ENCODE results near the gene NEURL3. TPM values are rescaled to one million over a fixed set of nuclear protein-coding genes. Genes with fewer than 3 reads are reported as not detected.

NEURL3 gene
- total and polyA plus RNA-seq, 2 donors (not counting 1 experiment from before 2014, with no cell fraction given): not detected

- Histone ChIP-seq H3K27me3 (replicated peaks in 1 of 4; ENCODE audit: control extremely low read depth in 1 of 4, control insufficient read depth in 3 of 4, insufficient read depth in 4 of 4, low read length in 3 of 4) (no peaks in the 10 kb centered on the region), H4K20me1 (ENCODE audit: control insufficient read depth, insufficient read depth, low read length, poor library complexity, severe bottlenecking) (no peaks in the 10 kb centered on the region), H2AFZ (ENCODE audit: insufficient read depth, low read depth, low read length, poor library complexity, severe bottlenecking) (no peak overlapping the region), H3K4me2 (replicated peaks; ENCODE audit: low read depth, low read length, poor library complexity, severe bottlenecking) (no peak overlapping the region), H3K27ac (ENCODE audit: low read length in 2 of 2) (no peak overlapping the region), H3K4me1 (ENCODE audit: control insufficient read depth in 2 of 2, insufficient read depth in 2 of 2, low read length in 2 of 2) (peaks cover 0 to under 1% of the 10 kb centered on the region in 2 donors), H3K79me2 (ENCODE audit: control insufficient read depth, insufficient read depth, low read length) (no peaks in the 10 kb centered on the region), H3K9me3 (ENCODE audit: control extremely low read depth in 1 of 3, control insufficient read depth in 2 of 3, insufficient read depth in 1 of 3, low read length in 2 of 3) (peaks cover 0 to 17% (median 9%) of the 10 kb centered on the region in 3 donors), H3K9ac (ENCODE audit: low read length) (no peak overlapping the region), H3K36me3 (replicated peaks in 1 of 2; ENCODE audit: control extremely low read depth in 1 of 2, control insufficient read depth in 1 of 2, extremely low read depth in 1 of 2, insufficient read depth in 2 of 2, low read length in 1 of 2) (no peaks in the 10 kb centered on the region), H3K4me3 (ENCODE audit: control extremely low read depth in 1 of 5, extremely low read depth in 1 of 5, insufficient read depth in 1 of 5, low read depth in 2 of 5, low read length in 4 of 5) (no peak overlapping the region)
- 100% methylated on average over 1 of the region's 1 CpG for WGBS (ENCODE audit: insufficient coverage)
- intact Hi-C loops (cut with micrococcal nuclease): no loop called here
- Mint-ChIP-seq H3K4me1 (peaks cover 2% of the 10 kb centered on the region), H3K9me3 (ENCODE audit: insufficient read depth) (peaks cover 9% of the 10 kb centered on the region), H3K4me3 (no peak overlapping the region), H3K27ac (no peak overlapping the region), H3K27me3 (no peaks in the 10 kb centered on the region)
- ATAC-seq (ENCODE audit: low read depth) (no peak), DNase-seq (no peak)
- ChIA-PET CTCF (interaction anchor here (1.2 kb wide), 1 partner anchor 14 kb away, joined by 4 read pairs; no protein-coding TSS in a partner anchor), POLR2A (no interaction called here)
- TF ChIP-seq EZH2 (IDR thresholded peaks at IDR 0.05; ENCODE audit: borderline replicate concordance, insufficient read depth, low read depth, low read length, poor library complexity, severe bottlenecking) (no peak), CTCF (IDR thresholded peaks at IDR 0.05) (no peak)
Measured at GRCh38 chr2:96491860-96492497, 13.2 kb downstream of the NEURL3 start.

GRCh38 chr2:96489663-96490062 lies 15.5 kb downstream of the NEURL3 start:
- Histone ChIP-seq H3K9me3 (ENCODE audit: control extremely low read depth in 1 of 3, control insufficient read depth in 2 of 3, insufficient read depth in 1 of 3, low read length in 2 of 3) (peaks cover 0 to 7% (median 6%) of the 10 kb centered on the region in 3 donors), H3K79me2 (ENCODE audit: control insufficient read depth, insufficient read depth, low read length) (no peaks in the 10 kb centered on the region), H2AFZ (ENCODE audit: insufficient read depth, low read depth, low read length, poor library complexity, severe bottlenecking) (no peak overlapping the region), H3K27ac (ENCODE audit: low read length in 2 of 2) (no peak overlapping the region), H3K4me1 (ENCODE audit: control insufficient read depth in 2 of 2, insufficient read depth in 2 of 2, low read length in 2 of 2) (peaks cover 10 to 15% of the 10 kb centered on the region in 2 donors), H3K4me3 (ENCODE audit: control extremely low read depth in 1 of 5, extremely low read depth in 1 of 5, insufficient read depth in 1 of 5, low read depth in 2 of 5, low read length in 4 of 5) (no peak overlapping the region), H3K27me3 (replicated peaks in 1 of 4; ENCODE audit: control extremely low read depth in 1 of 4, control insufficient read depth in 3 of 4, insufficient read depth in 4 of 4, low read length in 3 of 4) (no peaks in the 10 kb centered on the region), H4K20me1 (ENCODE audit: control insufficient read depth, insufficient read depth, low read length, poor library complexity, severe bottlenecking) (no peaks in the 10 kb centered on the region), H3K36me3 (replicated peaks in 1 of 2; ENCODE audit: control extremely low read depth in 1 of 2, control insufficient read depth in 1 of 2, extremely low read depth in 1 of 2, insufficient read depth in 2 of 2, low read length in 1 of 2) (no peaks in the 10 kb centered on the region), H3K9ac (ENCODE audit: low read length) (no peak overlapping the region), H3K4me2 (replicated peaks; ENCODE audit: low read depth, low read length, poor library complexity, severe bottlenecking) (no peak overlapping the region)
- no peak overlapping the region for H3K27ac Mint-ChIP-seq
- TF ChIP-seq CTCF (IDR thresholded peaks at IDR 0.05) (no peak), EZH2 (IDR thresholded peaks at IDR 0.05; ENCODE audit: borderline replicate concordance, insufficient read depth, low read depth, low read length, poor library complexity, severe bottlenecking) (no peak)
- H3K9me3 Mint-ChIP-seq (ENCODE audit: insufficient read depth): no peaks in the 10 kb centered on the region
- CTCF ChIA-PET: interaction anchor here (0.6 to 1.5 kb wide), 3 partner anchors 18 to 23 kb away, joined by 3 to 6 read pairs (median 4); no protein-coding TSS in a partner anchor
- peaks cover 22% of the 10 kb centered on the region for H3K4me1 Mint-ChIP-seq
- H3K4me3 Mint-ChIP-seq: no peak overlapping the region
- POLR2A ChIA-PET: no interaction called here
- DNase-seq: no peak
- ATAC-seq (ENCODE audit: low read depth): no peak
- no peaks in the 10 kb centered on the region for H3K27me3 Mint-ChIP-seq
- WGBS (ENCODE audit: insufficient coverage): no CpG with 5 or more reads among the region's 1 CpG
- intact Hi-C loops (cut with micrococcal nuclease): no loop called here

Data from B cell (primary cell).